Astrocyte (in vitro differentiated cells and primary cell): ENCODE measurements around the gene AKR1B15.

Experiments used
- CTCF ChIP-seq: IDR thresholded peaks from 2 replicates; pipeline ENCODE4 v1.5.1; 2011; ENCODE audit warnings: low read depth, mild to moderate bottlenecking, inconsistent platforms, low read length, moderate library complexity; ENCODE audit not compliant: insufficient read depth
- EZH2 ChIP-seq: IDR thresholded peaks from 2 replicates; pipeline ENCODE4 v1.6.1; 2012; ENCODE audit warnings: mild to moderate bottlenecking, low read length, inconsistent platforms; ENCODE audit not compliant: insufficient read depth

DNA sequence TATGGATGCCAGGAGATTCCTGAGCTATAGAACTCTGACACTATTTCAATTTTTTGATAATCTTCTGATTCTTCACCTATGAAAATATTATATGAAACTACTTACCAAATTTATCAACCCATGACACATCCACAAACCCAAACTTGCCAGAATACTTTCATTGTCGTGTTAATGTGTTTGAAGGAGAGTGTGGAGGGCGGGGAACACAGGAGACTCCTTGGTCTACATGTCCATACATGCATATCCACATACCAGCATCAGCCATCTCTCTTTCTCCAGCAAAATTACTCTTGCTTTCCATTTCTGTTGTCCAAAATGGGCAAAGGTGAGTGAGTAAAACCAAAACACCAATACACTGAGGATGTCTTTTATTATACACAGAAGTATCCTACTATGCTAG, 74.3 kb downstream of the AKR1B15 start:
- no peak for TF ChIP-seq CTCF
- no peak for TF ChIP-seq EZH2
